GM06990 (cell line): ENCODE results near the gene AUH.

Experiments
- DNase-seq: peaks from one replicate; pipeline ENCODE4 v3.0.0-alpha.2; 2011; ENCODE audit not compliant: insufficient read length; ENCODE audit errors: extremely low read depth
- H3K27me3 ChIP-seq: replicated peaks from 2 replicates; pipeline ENCODE4 v1.6.0; 2011; ENCODE audit warnings: low read length; ENCODE audit not compliant: control insufficient read depth, insufficient read depth
- H3K36me3 ChIP-seq: 2 replicates; pipeline ENCODE4 v1.5.1; 2011; ENCODE audit warnings: low read length; ENCODE audit not compliant: control insufficient read depth, insufficient read depth
- H3K4me3 ChIP-seq: replicated peaks from 2 replicates; pipeline ENCODE4 v1.5.1; 2011; ENCODE audit warnings: low read depth, mild to moderate bottlenecking, control low read depth, low read length
- CTCF ChIP-seq: IDR thresholded peaks from 2 replicates; pipeline ENCODE4 v1.5.1; 2011; ENCODE audit warnings: low read length, control low read depth, mild to moderate bottlenecking, inconsistent platforms; ENCODE audit not compliant: insufficient read depth, poor library complexity, severe bottlenecking

Gene AUH

GRCh38 chr9:91301161-91301560 is 60.6 kb downstream of the AUH start:
- no peaks in the 10 kb centered on the region for H3K27me3 ChIP-seq
- TF ChIP-seq CTCF, result no peak
- no peak for DNase-seq
- no peaks in the 10 kb centered on the region for H3K36me3 ChIP-seq
- no peak overlapping the region for H3K4me3 ChIP-seq

GRCh38 chr9:91298311-91298710 is 63.4 kb downstream of the AUH start:
- no peaks in the 10 kb centered on the region for H3K36me3 ChIP-seq
- no peak for DNase-seq

GRCh38 chr9:91297306-91297705 is 64.4 kb downstream of the AUH start:
- Histone ChIP-seq H3K4me3 (no peak overlapping the region), H3K36me3 (no peaks in the 10 kb centered on the region), H3K27me3 (no peaks in the 10 kb centered on the region)
- DNase-seq, result no peak
- TF ChIP-seq CTCF, result no peak

More at GRCh38 chr9:91298311-91298710, 63.4 kb downstream of the AUH start:
- TF ChIP-seq CTCF, result no peak
- Histone ChIP-seq H3K27me3 (no peaks in the 10 kb centered on the region), H3K4me3 (no peak overlapping the region)

- Histone ChIP-seq H3K27me3 (no peaks in the 10 kb centered on the region), H3K4me3 (no peak overlapping the region), H3K36me3 (no peaks in the 10 kb centered on the region)
- no peak for DNase-seq
- no peak for TF ChIP-seq CTCF
Measured at GRCh38 chr9:91296354-91296753, 65.4 kb downstream of the AUH start.

- H3K4me3 ChIP-seq, result no peak overlapping the region
- no peak for TF ChIP-seq CTCF
- H3K36me3 ChIP-seq, result no peaks in the 10 kb centered on the region
- DNase-seq, result no peak
- no peaks in the 10 kb centered on the region for H3K27me3 ChIP-seq
Measured at GRCh38 chr9:91295357-91295756, 66.4 kb downstream of the AUH start.

GRCh38 chr9:91291866-91292265 is 69.9 kb downstream of the AUH start:
- no peaks in the 10 kb centered on the region for H3K36me3 ChIP-seq

More at GRCh38 chr9:91291866-91292265, 69.9 kb downstream of the AUH start:
- no peaks in the 10 kb centered on the region for H3K27me3 ChIP-seq
- DNase-seq, result no peak
- TF ChIP-seq CTCF, result no peak
- no peak overlapping the region for H3K4me3 ChIP-seq
